Measurements from ENCODE around the gene CMC2.

CMC2 gene

GRCh38 chr16:81006813-81007695 lies at the start of gene CMC2, which contains the start of gene CENPN:
TSS of gene CMC2 (minus strand) at chr16:81006885. CDS start at chr16:80997394, 9,491 bp downstream.
TSS of gene CENPN (plus strand) at chr16:81007214. CDS start at chr16:81011940, 4,726 bp downstream.
- DNase-seq (ENCODE audit: low spot score) = peak; percentile 94

GRCh38 chr16:81053761-81054160 lies 47.1 kb upstream of the CMC2 start:
- DNase-seq (ENCODE audit: low spot score) = no peak

GRCh38 chr16:81042821-81043220 lies 36.1 kb upstream of the CMC2 start:
- DNase-seq (ENCODE audit: low spot score) = no peak

GRCh38 chr16:81041696-81042095 lies 35.0 kb upstream of the CMC2 start:
- no peak for DNase-seq (ENCODE audit: low spot score)

- DNase-seq (ENCODE audit: low spot score) = no peak
Measured at GRCh38 chr16:81040842-81041241, 34.2 kb upstream of the CMC2 start.

GRCh38 chr16:81040131-81040530 lies 33.4 kb upstream of the CMC2 start:
- no peak for DNase-seq (ENCODE audit: low spot score)

- DNase-seq (ENCODE audit: low spot score) = no peak
Measured at GRCh38 chr16:81036751-81037350, 30.2 kb upstream of the CMC2 start.

GRCh38 chr16:81035975-81036750 lies 29.5 kb upstream of the CMC2 start:
- DNase-seq (ENCODE audit: low spot score) = peak; percentile 63

GRCh38 chr16:81035398-81035974 lies 28.8 kb upstream of the CMC2 start, which contains the start of gene ATMIN:
TSS of gene ATMIN (plus strand) at chr16:81035842. CDS start at chr16:81035871, 29 bp downstream.
- DNase-seq (ENCODE audit: low spot score) = peak; percentile 99

GRCh38 chr16:81029930-81030604 lies 23.4 kb upstream of the CMC2 start:
- no peak for DNase-seq (ENCODE audit: low spot score)

- DNase-seq (ENCODE audit: low spot score) = no peak
Measured at GRCh38 chr16:81026429-81026828, 19.7 kb upstream of the CMC2 start.

- DNase-seq (ENCODE audit: low spot score) = no peak
Measured at GRCh38 chr16:81018496-81018895, 11.8 kb upstream of the CMC2 start.

- DNase-seq (ENCODE audit: low spot score) = no peak
Measured at GRCh38 chr16:81014672-81015071, 8.0 kb upstream of the CMC2 start.

GRCh38 chr16:81012974-81013373 lies 6.3 kb upstream of the CMC2 start:
- DNase-seq (ENCODE audit: low spot score) = no peak

GRCh38 chr16:81008505-81008789 lies 1.8 kb upstream of the CMC2 start:
- no peak for DNase-seq (ENCODE audit: low spot score)

- peak; percentile 47 for DNase-seq (ENCODE audit: low spot score)
Measured at GRCh38 chr16:81006211-81006812, 373 bp downstream of the CMC2 start.

GRCh38 chr16:81005610-81006161 lies 999 bp downstream of the CMC2 start:
- DNase-seq (ENCODE audit: low spot score) = no peak

- no peak for DNase-seq (ENCODE audit: low spot score)
Measured at GRCh38 chr16:81004646-81005353, 1.9 kb downstream of the CMC2 start.

- no peak for DNase-seq (ENCODE audit: low spot score)
Measured at GRCh38 chr16:81003610-81004460, 2.9 kb downstream of the CMC2 start.

All from AG08396 (cell line).